GM23338 (cell line): ENCODE data around the gene HPS3. TPM values are rescaled to one million over a fixed set of nuclear protein-coding genes. Genes with fewer than 3 reads are reported as not detected.

ENCODE experiments used
- ATAC-seq: fragments of 200-7000 bp; cut with Tn5 transposase; 3 replicates; pipeline ENCODE4 v1.9.1; 2020
- DNase-seq: peaks from one replicate; pipeline ENCODE4 v3.0.0-alpha.2; 2015; ENCODE audit warnings: low spot score
- H2AFZ ChIP-seq: fragments of 200-600 bp; sonication (generic); 2 replicates; pipeline ENCODE4 v1.8.0; 2016; ENCODE audit warnings: antibody characterized with exemption, mild to moderate bottlenecking, moderate library complexity
- H3F3A ChIP-seq: fragments of 200-600 bp; sonication (generic); replicated peaks from 2 replicates; pipeline ENCODE4 v1.8.0; 2017; ENCODE audit warnings: antibody characterized with exemption, mixed run types, low read depth
- H3K27ac ChIP-seq: fragments of 200-600 bp; sonication (generic); 2 replicates; pipeline ENCODE4 v1.6.1; 2016; ENCODE audit warnings: low read depth
- H3K27me3 ChIP-seq: fragments of 200-600 bp; sonication (generic); 2 replicates; pipeline ENCODE4 v1.8.0; 2016; ENCODE audit warnings: mild to moderate bottlenecking, mixed run types, moderate library complexity; ENCODE audit not compliant: insufficient read depth
- H3K36me3 ChIP-seq: fragments of 200-600 bp; sonication (generic); 2 replicates; pipeline ENCODE4 v1.8.0; 2016; ENCODE audit warnings: mild to moderate bottlenecking; ENCODE audit not compliant: insufficient read depth
- H3K4me1 ChIP-seq: fragments of 200-600 bp; sonication (generic); 2 replicates; pipeline ENCODE4 v1.8.0; 2016; ENCODE audit warnings: mild to moderate bottlenecking, moderate library complexity; ENCODE audit not compliant: insufficient read depth
- H3K4me2 ChIP-seq: fragments of 200-600 bp; sonication (generic); 2 replicates; pipeline ENCODE4 v1.7.1; 2017; ENCODE audit warnings: mixed run types
- H3K4me3 ChIP-seq: fragments of 200-600 bp; sonication (generic); 2 replicates; pipeline ENCODE4 v1.6.1; 2016; ENCODE audit warnings: mixed run types
- H3K79me2 ChIP-seq: fragments of 200-600 bp; sonication (generic); replicated peaks from 2 replicates; pipeline ENCODE4 v1.8.0; 2017; ENCODE audit warnings: mild to moderate bottlenecking; ENCODE audit not compliant: insufficient read depth
- H3K9me2 ChIP-seq: fragments of 200-600 bp; sonication (generic); 2 replicates; pipeline ENCODE4 v1.8.0; 2017; ENCODE audit not compliant: insufficient read depth
- H4K20me1 ChIP-seq: fragments of 200-600 bp; sonication (generic); replicated peaks from 2 replicates; pipeline ENCODE4 v1.8.0; 2017; ENCODE audit warnings: mild to moderate bottlenecking; ENCODE audit not compliant: insufficient read depth
- H3K27ac Mint-ChIP-seq: 2 replicates; pipeline ENCODE4 v1.8.0; 2020; ENCODE audit warnings: inconsistent platforms, mild to moderate bottlenecking, moderate library complexity, mixed read lengths
- H3K27me3 Mint-ChIP-seq: 3 replicates; pipeline ENCODE4 v1.8.0; 2022; ENCODE audit warnings: low read depth, mild to moderate bottlenecking, moderate library complexity, mixed read lengths, inconsistent platforms; ENCODE audit not compliant: insufficient read depth, poor library complexity
- H3K36me3 Mint-ChIP-seq: 3 replicates; pipeline ENCODE4 v1.8.0; 2021; ENCODE audit warnings: low read depth, mild to moderate bottlenecking, inconsistent platforms, moderate library complexity, mixed read lengths
- H3K4me1 Mint-ChIP-seq: 3 replicates; pipeline ENCODE4 v1.8.0; 2020; ENCODE audit warnings: mild to moderate bottlenecking, inconsistent platforms, mixed read lengths
- H3K4me3 Mint-ChIP-seq: 3 replicates; pipeline ENCODE4 v1.8.0; 2021; ENCODE audit warnings: moderate library complexity, mild to moderate bottlenecking, inconsistent platforms, mixed read lengths
- H3K9me3 Mint-ChIP-seq: 3 replicates; pipeline ENCODE4 v1.8.0; 2020; ENCODE audit warnings: moderate library complexity, mild to moderate bottlenecking, inconsistent platforms, mixed read lengths
- CREB1 ChIP-seq: fragments of 250-450 bp; sonication (Bioruptor Pico); IDR thresholded peaks from 2 replicates; pipeline ENCODE4 v1.5.0; 2020; ENCODE audit warnings: low read depth, mild to moderate bottlenecking, moderate library complexity
- EZH2 ChIP-seq: fragments of 200-600 bp; sonication (generic); IDR thresholded peaks from one replicate; pipeline ENCODE4 v1.8.0; 2017; ENCODE audit warnings: antibody characterized with exemption, mild to moderate bottlenecking, low read depth; ENCODE audit not compliant: unreplicated experiment
- EZH2phosphoT487 ChIP-seq: fragments of 200-600 bp; sonication (generic); IDR thresholded peaks from one replicate; pipeline ENCODE4 v1.8.1; 2018; ENCODE audit warnings: antibody characterized with exemption; ENCODE audit not compliant: unreplicated experiment
- STAT1 ChIP-seq: IDR thresholded peaks from one replicate; pipeline ENCODE4 v1.6.1; 2016; ENCODE audit warnings: antibody characterized with exemption; ENCODE audit not compliant: unreplicated experiment
- polyA plus RNA-seq: library from polyadenylated mRNA; unstranded; fragments of >200 nt; fragmentation: Nextera tagmentation; extraction: Ambion mirVana; gene quantifications from 2 replicates; pipeline ENCODE4 v1.2.1, GENCODE V29; 2016
- total RNA-seq: library from RNA; depleted of rRNA; stranded (reverse); fragments of >200 nt; shearing (Covaris generic); gene quantifications from 2 replicates; pipeline ENCODE4 v1.2.3, GENCODE V29; 2014
- TF ChIP-seq, protein P1 (sequence below): fragments of 250-450 bp; sonication (Bioruptor Pico); IDR thresholded peaks from 2 replicates; pipeline ENCODE4 v1.5.0; 2020; ENCODE audit warnings: mild to moderate bottlenecking, moderate library complexity
- TF ChIP-seq, protein P2 (sequence below): IDR thresholded peaks from one replicate; pipeline ENCODE4 v1.6.1; 2018; ENCODE audit warnings: antibody characterized with exemption; ENCODE audit not compliant: unreplicated experiment

Gene HPS3
- total and polyA plus RNA-seq, 2 experiments from 2014 or later: 41.7 to 66.8 TPM

DNA sequence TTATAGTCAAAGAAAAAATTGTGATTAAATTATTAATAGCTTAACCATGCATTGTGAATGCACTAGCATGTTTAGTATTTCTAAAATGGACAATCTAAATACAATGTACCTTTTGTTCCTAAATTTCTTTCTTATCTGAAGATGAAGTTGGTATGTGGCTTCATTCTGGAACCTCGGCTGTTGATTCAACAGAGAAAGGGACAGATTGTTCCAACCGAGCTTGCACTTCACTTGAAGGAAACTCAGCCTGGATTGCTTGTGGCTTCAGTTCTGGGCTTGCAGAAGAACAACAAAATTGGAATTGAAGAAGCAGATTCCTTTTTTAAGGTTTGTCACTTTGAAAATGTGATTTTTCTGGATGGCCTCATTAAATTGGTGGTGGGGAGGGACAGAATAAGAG, 32.6 kb downstream of the HPS3 start (continued):
- TF ChIP-seq, protein P1, sequence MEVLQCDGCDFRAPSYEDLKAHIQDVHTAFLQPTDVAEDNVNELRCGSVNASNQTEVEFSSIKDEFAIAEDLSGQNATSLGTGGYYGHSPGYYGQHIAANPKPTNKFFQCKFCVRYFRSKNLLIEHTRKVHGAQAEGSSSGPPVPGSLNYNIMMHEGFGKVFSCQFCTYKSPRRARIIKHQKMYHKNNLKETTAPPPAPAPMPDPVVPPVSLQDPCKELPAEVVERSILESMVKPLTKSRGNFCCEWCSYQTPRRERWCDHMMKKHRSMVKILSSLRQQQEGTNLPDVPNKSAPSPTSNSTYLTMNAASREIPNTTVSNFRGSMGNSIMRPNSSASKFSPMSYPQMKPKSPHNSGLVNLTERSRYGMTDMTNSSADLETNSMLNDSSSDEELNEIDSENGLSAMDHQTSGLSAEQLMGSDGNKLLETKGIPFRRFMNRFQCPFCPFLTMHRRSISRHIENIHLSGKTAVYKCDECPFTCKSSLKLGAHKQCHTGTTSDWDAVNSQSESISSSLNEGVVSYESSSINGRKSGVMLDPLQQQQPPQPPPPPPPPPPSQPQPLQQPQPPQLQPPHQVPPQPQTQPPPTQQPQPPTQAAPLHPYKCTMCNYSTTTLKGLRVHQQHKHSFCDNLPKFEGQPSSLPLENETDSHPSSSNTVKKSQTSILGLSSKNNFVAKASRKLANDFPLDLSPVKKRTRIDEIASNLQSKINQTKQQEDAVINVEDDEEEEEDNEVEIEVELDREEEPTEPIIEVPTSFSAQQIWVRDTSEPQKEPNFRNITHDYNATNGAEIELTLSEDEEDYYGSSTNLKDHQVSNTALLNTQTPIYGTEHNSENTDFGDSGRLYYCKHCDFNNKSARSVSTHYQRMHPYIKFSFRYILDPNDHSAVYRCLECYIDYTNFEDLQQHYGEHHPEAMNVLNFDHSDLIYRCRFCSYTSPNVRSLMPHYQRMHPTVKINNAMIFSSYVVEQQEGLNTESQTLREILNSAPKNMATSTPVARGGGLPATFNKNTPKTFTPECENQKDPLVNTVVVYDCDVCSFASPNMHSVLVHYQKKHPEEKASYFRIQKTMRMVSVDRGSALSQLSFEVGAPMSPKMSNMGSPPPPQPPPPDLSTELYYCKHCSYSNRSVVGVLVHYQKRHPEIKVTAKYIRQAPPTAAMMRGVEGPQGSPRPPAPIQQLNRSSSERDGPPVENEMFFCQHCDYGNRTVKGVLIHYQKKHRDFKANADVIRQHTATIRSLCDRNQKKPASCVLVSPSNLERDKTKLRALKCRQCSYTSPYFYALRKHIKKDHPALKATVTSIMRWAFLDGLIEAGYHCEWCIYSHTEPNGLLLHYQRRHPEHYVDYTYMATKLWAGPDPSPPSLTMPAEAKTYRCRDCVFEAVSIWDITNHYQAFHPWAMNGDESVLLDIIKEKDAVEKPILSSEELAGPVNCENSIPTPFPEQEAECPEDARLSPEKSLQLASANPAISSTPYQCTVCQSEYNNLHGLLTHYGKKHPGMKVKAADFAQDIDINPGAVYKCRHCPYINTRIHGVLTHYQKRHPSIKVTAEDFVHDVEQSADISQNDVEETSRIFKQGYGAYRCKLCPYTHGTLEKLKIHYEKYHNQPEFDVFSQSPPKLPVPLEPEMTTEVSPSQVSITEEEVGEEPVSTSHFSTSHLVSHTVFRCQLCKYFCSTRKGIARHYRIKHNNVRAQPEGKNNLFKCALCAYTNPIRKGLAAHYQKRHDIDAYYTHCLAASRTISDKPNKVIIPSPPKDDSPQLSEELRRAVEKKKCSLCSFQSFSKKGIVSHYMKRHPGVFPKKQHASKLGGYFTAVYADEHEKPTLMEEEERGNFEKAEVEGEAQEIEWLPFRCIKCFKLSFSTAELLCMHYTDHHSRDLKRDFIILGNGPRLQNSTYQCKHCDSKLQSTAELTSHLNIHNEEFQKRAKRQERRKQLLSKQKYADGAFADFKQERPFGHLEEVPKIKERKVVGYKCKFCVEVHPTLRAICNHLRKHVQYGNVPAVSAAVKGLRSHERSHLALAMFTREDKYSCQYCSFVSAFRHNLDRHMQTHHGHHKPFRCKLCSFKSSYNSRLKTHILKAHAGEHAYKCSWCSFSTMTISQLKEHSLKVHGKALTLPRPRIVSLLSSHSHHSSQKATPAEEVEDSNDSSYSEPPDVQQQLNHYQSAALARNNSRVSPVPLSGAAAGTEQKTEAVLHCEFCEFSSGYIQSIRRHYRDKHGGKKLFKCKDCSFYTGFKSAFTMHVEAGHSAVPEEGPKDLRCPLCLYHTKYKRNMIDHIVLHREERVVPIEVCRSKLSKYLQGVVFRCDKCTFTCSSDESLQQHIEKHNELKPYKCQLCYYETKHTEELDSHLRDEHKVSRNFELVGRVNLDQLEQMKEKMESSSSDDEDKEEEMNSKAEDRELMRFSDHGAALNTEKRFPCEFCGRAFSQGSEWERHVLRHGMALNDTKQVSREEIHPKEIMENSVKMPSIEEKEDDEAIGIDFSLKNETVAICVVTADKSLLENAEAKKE (CRISPR knock-in tag): no peak
- TF ChIP-seq, protein P2, sequence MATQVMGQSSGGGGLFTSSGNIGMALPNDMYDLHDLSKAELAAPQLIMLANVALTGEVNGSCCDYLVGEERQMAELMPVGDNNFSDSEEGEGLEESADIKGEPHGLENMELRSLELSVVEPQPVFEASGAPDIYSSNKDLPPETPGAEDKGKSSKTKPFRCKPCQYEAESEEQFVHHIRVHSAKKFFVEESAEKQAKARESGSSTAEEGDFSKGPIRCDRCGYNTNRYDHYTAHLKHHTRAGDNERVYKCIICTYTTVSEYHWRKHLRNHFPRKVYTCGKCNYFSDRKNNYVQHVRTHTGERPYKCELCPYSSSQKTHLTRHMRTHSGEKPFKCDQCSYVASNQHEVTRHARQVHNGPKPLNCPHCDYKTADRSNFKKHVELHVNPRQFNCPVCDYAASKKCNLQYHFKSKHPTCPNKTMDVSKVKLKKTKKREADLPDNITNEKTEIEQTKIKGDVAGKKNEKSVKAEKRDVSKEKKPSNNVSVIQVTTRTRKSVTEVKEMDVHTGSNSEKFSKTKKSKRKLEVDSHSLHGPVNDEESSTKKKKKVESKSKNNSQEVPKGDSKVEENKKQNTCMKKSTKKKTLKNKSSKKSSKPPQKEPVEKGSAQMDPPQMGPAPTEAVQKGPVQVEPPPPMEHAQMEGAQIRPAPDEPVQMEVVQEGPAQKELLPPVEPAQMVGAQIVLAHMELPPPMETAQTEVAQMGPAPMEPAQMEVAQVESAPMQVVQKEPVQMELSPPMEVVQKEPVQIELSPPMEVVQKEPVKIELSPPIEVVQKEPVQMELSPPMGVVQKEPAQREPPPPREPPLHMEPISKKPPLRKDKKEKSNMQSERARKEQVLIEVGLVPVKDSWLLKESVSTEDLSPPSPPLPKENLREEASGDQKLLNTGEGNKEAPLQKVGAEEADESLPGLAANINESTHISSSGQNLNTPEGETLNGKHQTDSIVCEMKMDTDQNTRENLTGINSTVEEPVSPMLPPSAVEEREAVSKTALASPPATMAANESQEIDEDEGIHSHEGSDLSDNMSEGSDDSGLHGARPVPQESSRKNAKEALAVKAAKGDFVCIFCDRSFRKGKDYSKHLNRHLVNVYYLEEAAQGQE: no peak
- TF ChIP-seq CREB1 (CRISPR knock-in tag) (no peak), EZH2phosphoT487 (no peak), STAT1 (no peak)

DNA sequence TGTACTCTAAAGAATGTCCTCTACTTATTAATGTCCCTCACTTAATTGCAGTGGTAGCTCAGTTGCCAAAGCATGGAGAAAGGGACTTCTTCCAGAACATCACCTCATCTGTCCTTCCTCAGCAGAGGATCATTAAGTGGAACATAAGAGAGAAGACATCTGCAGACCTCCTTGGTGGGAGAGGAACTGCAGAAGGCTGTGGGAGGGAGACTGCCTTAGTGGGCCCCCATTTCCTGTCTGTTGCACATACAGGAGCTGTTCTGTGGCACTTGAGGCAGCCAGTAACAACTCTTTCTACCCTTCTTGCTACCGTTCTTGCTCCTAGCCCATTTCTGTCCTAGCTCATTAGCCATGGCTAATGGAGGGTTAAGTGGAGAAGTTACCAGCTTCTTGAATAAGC, 33.6 kb downstream of the HPS3 start:
- Histone ChIP-seq H3K79me2 (no peaks in the 10 kb centered on the region), H4K20me1 (no peaks in the 10 kb centered on the region), H3K4me1 (no peaks in the 10 kb centered on the region), H3K27ac (no peak overlapping the region), H3K9me2 (no peaks in the 10 kb centered on the region), H3F3A (no peaks in the 10 kb centered on the region), H3K4me3 (no peak overlapping the region), H2AFZ (no peak overlapping the region), H3K36me3 (peaks cover 45% of the 10 kb centered on the region), H3K4me2 (no peak overlapping the region), H3K27me3 (no peaks in the 10 kb centered on the region)
- DNase-seq (no peak), ATAC-seq (no peak)
- peaks cover 76% of the 10 kb centered on the region for H3K36me3 Mint-ChIP-seq
- no peaks in the 10 kb centered on the region for H3K9me3 Mint-ChIP-seq
- H3K27me3 Mint-ChIP-seq: no peaks in the 10 kb centered on the region
- H3K27ac Mint-ChIP-seq: no peak overlapping the region
- H3K4me1 Mint-ChIP-seq: no peaks in the 10 kb centered on the region; the same call in 2 of the 3 replicates
- H3K4me3 Mint-ChIP-seq: no peak overlapping the region
- TF ChIP-seq, protein P2: no peak
- no peak for TF ChIP-seq EZH2
